DMS53 (cell line): ENCODE results near the gene CENPO.
A peak's percentile ranks its signal among the peaks of the same experiment; 100 is the strongest.
"Not testable (repeated sequence)": the region's sequence is repeated elsewhere in the genome, so short reads cannot be mapped to it uniquely, and the experiment has no call there.

Experiments
- DNase-seq: peaks from one replicate; lab custom pipeline; 2025; lab: John Stamatoyannopoulos, UW

CENPO gene

DNA sequence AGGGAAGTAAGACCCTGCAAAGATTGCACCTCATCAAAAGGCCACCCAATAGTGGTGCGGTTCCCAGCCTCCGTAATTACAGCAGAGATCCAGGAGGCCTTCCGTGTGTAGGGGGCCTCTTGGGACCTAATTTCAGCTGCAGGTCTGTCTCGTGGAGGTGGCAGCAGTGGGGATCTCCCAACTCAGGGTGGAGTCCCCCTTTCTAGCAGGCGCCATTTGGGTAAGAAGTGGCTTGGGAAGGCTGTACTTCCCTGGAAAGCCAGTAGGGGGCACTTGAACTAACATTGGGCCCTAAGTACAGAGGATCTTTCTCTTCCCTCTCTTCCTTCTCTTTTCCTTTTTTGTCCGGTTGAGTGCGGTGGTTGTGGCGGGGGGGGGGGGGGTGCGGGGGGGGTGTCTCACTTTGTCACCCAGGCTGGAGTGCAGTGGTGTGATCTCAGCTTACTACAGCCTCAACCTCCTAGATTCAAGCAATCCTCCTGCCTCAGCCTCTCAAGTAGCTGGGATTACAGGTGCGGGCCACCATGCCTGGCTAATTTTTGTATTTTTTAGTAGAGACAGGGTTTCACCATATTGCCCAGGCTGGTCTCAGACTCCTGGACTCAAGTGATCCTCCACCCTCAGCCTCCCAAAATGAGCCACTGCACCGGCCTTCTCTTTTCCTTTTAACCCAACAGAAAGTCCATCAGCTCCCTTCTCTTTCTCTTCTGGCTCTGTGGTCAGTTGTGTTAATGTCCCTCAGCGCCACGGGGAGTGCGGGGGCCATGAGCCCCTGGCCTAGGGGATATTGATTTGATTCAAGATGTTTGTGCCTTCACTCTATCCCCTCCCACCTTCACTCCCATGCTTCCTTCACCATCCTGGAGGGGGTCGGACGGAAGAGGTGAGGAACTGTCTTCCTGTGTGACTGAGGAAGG lies 32.0 kb downstream of the CENPO start:
- DNase-seq, result no peak

DNA sequence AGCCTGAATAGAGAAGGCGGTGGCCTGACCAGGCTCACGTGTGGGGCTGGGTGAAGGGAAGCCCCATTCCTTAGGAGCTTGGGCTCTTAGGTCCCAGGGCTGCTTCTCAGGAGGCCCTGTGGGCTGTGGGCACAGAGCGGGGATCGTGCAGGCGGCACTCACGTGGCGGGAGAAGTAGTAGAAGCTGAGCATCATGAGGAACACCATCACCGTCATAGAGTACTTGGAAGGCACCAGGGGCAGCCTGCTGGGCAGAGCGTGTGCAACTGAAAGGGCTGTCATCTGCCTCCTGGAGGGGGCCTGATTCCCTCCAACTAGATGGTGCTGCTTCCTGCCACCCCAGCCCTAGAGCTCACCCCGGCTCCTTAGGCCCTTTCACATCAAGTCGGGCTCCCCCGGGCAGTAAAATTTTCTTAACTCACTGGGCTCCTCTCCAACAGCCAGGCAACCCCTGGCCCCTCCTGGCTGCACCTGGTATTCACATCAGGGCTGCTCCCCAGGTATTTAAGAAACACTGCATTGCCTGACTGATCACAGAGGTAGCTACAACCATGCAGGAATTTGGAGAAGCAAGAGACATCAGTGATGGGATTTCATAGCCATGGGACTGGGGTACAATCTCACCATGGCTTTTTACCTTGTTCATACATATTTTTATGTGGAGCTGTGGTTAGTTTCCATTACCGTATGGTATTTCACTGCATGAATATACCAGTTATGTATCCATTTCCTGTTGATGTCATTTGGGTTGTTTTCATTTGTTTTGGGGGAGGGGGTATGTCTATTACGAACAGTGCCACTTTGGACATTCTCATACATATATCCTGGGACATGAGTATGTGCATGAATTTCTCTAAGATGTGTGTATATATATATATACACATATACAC lies 32.9 kb downstream of the CENPO start:
- peak; percentile 23 for DNase-seq

DNA sequence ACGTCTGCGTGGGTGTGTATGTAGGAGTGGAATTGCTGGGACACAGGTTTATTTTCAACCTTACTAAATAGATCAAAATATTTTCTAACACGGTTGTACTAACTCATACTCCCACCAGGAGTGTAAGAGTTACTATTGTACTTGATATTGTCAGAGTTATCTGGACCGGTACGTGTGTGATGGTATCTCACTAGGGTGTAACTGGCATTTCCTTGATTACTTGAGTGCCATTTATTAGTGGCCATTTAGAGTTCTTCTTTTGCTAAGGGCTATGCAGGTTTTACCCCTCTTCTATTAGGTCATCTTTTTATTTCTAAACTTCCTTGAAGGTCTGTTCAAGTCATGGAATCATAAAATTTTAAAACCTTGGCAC lies 33.5 kb downstream of the CENPO start:
- no peak for DNase-seq

GRCh38 chr2:24827321-24828237 lies 34.4 kb downstream of the CENPO start:
- DNase-seq, result peak; percentile 89

GRCh38 chr2:24828238-24828996 lies 35.2 kb downstream of the CENPO start:
- DNase-seq, result peak; percentile 14

DNA sequence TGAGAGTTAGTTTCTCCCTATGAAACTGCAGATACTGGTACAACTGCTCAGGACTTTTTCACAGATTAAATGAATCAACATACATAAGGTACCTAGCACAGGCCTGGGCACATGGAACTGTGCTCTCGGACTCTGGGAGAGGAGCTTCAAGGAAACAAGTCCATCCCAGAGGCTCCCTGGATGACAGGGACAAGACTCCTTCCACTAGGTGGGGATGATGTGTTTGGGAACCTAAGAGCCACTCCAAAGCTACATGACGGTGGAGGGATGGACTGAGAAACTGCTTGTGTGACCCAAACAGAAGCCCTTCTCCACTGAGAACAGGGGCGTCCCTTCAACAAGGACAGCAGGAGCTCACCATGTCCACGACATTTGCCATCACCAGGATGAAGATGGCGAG lies 37.1 kb downstream of the CENPO start:
- DNase-seq, result peak; percentile 15

GRCh38 chr2:24830786-24831185 lies 37.6 kb downstream of the CENPO start:
- DNase-seq, result no peak

- DNase-seq, result no peak
Observed at GRCh38 chr2:24831221-24832072, 38.2 kb downstream of the CENPO start.

DNA sequence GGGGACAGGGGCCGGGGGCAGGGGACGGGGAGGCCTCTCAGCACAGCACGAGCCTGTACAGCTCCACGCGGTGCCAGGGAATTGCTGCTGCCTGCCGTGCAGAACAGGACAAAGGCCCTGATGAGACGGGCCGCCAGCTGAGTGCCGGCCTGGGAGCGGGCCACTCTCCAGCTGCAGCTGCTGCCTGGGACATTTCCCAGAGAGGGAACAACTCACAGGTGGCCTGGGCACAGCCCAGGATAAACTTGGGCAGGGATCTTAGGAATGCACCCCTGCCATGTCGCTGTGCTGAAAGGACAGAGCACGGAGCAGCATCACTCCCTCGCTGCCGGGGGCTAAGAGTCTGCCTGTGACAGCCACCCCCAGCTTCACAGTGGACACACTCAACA lies 38.8 kb downstream of the CENPO start:
- peak; percentile 9 for DNase-seq

GRCh38 chr2:24832521-24832920 lies 39.3 kb downstream of the CENPO start:
- no peak for DNase-seq

DNA sequence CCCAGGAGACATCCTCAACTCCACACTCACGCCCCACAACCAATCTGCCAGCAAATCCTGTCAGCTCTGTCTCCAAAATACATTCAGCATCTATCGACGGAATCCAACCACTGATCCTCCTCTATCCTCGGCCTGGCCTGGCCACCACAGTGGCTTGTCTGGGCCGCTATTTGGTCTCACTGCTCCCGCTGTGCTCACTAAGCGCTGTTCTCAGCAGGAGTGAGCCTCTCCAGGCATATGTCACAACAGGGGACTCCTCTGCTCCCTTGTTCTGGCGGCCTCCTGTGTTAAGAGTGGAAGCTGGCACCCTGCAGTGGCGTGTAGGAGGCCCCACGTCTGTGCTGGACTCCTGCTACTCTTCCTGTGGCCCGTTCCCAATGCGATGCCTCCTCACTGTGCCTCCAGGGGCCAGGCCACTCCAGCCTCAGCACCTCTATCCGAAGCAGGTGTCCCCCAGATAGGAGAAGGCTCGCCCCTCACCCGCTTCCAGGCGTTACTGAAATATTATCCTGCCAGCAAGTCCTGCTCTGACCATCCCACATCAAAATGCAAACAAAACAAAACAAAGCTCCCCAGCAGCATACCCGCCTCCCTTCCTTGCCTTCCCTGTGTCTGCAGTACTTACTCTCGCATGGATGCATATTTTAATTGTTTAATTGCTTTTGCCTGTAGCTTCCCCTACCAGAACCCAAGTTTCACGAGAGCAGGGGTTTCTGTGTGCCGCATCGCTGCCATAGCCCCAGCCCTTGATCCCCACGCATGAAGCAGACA lies 39.9 kb downstream of the CENPO start:
- peak; percentile 6 for DNase-seq

DNA sequence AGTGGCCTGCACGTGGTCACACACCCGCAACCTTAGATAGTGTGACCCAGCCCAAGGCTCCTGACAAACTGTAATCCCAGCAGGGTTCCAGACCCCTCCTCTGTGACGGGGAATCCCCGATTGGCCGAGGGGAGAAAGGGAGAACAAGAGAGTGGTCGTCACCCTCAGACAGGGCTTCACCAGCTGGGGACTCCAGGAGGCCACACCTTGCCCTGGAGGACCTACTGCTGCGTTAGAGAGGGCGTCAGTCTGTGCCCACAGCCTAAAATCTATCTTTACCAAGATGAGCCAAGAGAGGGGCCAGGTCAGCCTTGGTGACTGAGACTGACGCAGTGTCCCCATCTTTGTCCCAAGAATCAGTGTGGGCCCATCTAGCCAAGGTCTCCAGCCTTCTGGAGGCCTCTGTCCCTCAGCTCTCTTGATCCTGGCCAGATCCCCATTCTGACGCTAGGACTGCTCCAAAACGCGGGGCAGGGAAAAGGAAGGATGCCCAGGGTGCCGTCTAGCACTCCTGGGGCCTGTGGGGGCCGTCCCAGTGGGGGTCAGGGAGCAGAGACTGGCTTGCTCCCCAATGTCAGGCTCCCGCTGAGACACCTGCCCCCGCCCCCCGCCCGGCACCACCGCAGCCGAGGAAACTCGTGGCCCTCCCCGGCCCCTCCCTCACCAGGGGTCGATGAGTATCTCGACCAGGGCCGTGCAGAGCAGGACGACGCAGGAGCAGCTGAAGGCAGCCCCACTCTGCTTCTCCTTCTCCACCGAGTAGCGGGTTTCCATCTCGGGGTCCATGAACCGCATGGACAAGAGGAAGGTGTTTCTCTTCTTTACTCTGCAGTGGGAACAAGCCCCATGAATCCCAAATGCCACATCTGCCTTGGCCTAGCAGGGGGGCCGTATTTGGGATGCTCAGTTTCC lies 40.9 kb downstream of the CENPO start:
- no peak for DNase-seq

GRCh38 chr2:24834733-24835395 lies 41.6 kb downstream of the CENPO start:
- no peak for DNase-seq

DNA sequence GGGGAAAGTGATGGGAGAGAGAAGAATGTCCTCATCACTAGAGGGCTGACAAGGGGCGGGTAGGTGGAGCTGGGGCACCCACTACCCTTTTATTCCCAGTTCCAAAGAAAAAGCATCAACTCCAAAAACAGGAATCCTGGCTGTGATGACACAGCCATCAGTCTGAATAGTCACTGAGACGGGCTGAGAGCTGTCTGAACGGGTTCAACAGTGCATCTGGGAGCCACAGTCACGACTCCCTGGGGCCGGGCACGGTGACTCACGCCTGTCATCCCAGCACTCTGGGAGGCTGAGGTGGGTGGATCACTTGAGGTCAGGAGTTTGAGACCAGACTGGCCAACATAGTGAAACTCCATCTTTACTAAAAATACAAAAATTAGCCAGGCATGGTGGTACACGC lies 42.2 kb downstream of the CENPO start:
- DNase-seq, result not testable (repeated sequence)

GRCh38 chr2:24836206-24836605 lies 43.0 kb downstream of the CENPO start:
- no peak for DNase-seq

GRCh38 chr2:24836706-24837105 lies 43.5 kb downstream of the CENPO start:
- DNase-seq, result no peak

- no peak for DNase-seq
Observed at GRCh38 chr2:24837996-24838513, 44.8 kb downstream of the CENPO start.

- no peak for DNase-seq
Observed at GRCh38 chr2:24838541-24838940, 45.3 kb downstream of the CENPO start.
